NT2/D1 (cell line): ENCODE data around the gene ELL2.

ENCODE experiments used
- DNase-seq: peaks from one replicate; pipeline ENCODE4 v3.0.0-alpha.2; 2011; ENCODE audit warnings: low read depth, low spot score
- H3K27me3 ChIP-seq: 2 replicates; pipeline ENCODE4 v1.6.0; 2011; ENCODE audit warnings: mild to moderate bottlenecking; ENCODE audit not compliant: insufficient read length, insufficient read depth
- H3K36me3 ChIP-seq: 2 replicates; pipeline ENCODE4 v1.6.1; 2011; ENCODE audit warnings: mild to moderate bottlenecking, low read length, mixed read lengths; ENCODE audit not compliant: insufficient read depth, insufficient read length
- H3K4me1 ChIP-seq: 2 replicates; pipeline ENCODE4 v1.5.1; 2011; ENCODE audit not compliant: insufficient read depth, insufficient read length
- H3K4me3 ChIP-seq: 2 replicates; pipeline ENCODE4 v1.5.1; 2011; ENCODE audit warnings: low read depth; ENCODE audit not compliant: insufficient read length
- H3K9ac ChIP-seq: 2 replicates; pipeline ENCODE4 v1.6.0; 2011; ENCODE audit warnings: low read depth; ENCODE audit not compliant: insufficient read length
- H3K9me3 ChIP-seq: 2 replicates; pipeline ENCODE4 v1.5.1; 2011; ENCODE audit warnings: mild to moderate bottlenecking, low read length; ENCODE audit not compliant: insufficient read depth
- SUZ12 ChIP-seq: IDR thresholded peaks from 2 replicates; pipeline ENCODE4 v1.6.1; 2011; ENCODE audit not compliant: insufficient read length, insufficient read depth; ENCODE audit errors: extremely low read depth
- YY1 ChIP-seq: IDR thresholded peaks from 2 replicates; pipeline ENCODE4 v1.6.1; 2011; ENCODE audit not compliant: insufficient read length, insufficient read depth
- ZNF274 ChIP-seq: IDR thresholded peaks from 2 replicates; pipeline ENCODE4 v1.6.1; 2011; ENCODE audit warnings: mild to moderate bottlenecking, low read depth, low read length

ELL2 gene

DNA sequence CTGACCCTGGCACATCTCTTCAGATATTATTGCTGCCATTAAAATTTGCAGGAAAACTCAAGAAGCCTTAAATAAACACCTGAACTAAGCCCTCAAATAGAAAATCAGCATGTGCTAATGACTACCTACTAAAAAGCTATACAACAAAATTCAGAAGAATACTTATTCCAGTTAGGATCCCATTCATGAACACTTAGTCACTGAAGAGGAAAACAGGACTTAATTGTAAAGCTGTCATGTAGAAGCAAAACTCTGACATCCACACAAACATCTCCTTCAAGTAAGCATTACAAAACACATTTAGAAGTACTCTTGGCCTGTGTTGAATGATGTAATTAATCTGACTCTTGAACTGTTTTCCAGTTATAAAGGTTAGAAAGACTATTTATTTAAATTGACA lies 19.9 kb downstream of the ELL2 start:
- H3K27me3 ChIP-seq, result no peaks in the 10 kb centered on the region
- TF ChIP-seq YY1 (no peak), ZNF274 (no peak), SUZ12 (no peak)
- no peak overlapping the region for H3K4me3 ChIP-seq
- H3K9me3 ChIP-seq, result no peaks in the 10 kb centered on the region
- no peak for DNase-seq
- no peaks in the 10 kb centered on the region for H3K4me1 ChIP-seq
- no peak overlapping the region for H3K9ac ChIP-seq
- no peaks in the 10 kb centered on the region for H3K36me3 ChIP-seq

DNA sequence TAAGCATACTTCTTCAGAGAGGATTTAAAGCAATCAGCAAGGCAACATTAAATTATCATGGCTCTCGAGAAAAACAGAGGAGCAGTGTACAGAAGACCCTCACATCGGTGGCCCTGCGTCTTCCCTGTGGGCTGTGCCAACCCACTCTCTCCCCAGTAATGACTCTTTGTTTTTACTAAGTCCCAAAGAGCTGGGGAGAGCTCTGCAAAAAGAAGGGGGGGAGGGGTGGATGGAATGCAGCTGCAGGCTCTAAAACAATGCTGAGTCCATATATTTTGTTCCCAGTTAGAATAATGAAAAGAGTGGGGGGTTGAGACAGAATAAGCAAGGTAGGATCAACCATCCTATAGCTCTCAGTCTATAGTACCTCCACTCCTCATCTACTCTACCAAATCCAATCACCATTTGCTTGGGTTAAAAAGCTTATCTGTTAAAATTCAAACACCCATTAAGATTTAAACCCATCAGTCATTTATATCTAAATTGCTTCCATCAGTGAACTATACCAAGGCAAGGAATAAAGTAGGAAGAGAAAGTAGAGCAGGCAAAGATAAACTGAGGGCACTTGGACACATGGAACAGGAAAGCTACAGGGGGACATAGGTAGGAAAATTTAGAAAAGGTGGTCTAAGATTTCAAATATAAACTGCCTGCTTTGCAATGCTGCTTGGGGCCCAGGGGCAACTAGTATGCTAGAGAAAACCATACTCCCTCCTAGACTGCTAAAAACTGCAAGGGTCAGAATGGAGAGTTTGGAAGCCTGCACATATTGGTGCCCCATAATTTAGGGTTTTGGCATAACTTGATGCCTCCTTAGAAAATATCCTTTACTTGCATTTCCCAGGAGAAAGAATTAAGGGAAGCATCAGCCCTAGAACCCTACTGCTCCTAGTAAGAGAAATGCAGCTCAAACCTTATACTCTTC lies 20.6 kb downstream of the ELL2 start:
- Histone ChIP-seq H3K4me3 (no peak overlapping the region), H3K4me1 (no peaks in the 10 kb centered on the region), H3K36me3 (no peaks in the 10 kb centered on the region), H3K27me3 (no peaks in the 10 kb centered on the region), H3K9ac (no peak overlapping the region), H3K9me3 (no peaks in the 10 kb centered on the region)
- TF ChIP-seq SUZ12, result no peak
- no peak for TF ChIP-seq ZNF274
- TF ChIP-seq YY1, result no peak
- no peak for DNase-seq

DNA sequence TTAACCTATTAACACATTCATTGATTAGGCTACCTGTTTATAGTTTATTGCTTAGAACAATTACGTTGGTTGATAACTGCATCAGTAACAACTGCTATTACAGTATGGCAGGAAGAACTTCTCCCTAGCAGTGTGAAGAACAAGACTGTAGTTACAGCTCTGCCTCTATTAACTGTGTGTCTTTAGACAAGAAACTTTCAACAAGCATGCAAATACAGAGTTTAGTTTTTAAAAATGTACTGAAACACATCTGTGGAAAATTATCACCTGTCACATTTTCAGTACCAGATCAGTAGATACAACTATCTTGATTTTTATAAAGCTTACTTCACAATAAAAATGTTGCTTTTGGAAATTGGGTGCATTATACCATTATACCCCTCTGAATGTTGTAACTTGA lies 22.2 kb downstream of the ELL2 start:
- TF ChIP-seq SUZ12 (no peak), ZNF274 (no peak), YY1 (no peak)
- H3K9ac ChIP-seq, result no peak overlapping the region
- no peak for DNase-seq
- H3K36me3 ChIP-seq, result no peaks in the 10 kb centered on the region
- H3K4me1 ChIP-seq, result no peaks in the 10 kb centered on the region
- H3K9me3 ChIP-seq, result no peaks in the 10 kb centered on the region
- no peaks in the 10 kb centered on the region for H3K27me3 ChIP-seq
- no peak overlapping the region for H3K4me3 ChIP-seq

DNA sequence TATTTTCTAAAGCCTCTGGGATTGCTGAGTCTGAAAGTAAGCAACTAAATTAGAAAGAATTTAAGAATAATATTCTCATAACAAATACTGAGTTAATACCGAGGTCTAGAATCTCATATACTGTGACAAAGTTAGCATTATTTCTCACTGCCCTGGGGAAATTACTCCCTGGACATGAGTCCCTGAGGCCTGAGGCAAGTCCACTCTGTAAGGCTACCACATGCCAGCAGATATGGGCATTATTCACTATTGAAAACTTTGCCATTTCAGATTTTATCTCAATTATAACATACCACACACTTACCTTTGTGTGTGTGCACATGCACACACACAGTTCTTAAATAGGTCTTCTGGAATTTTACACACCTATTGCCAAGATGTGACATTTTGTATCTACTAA lies 22.9 kb downstream of the ELL2 start:
- Histone ChIP-seq H3K36me3 (no peaks in the 10 kb centered on the region), H3K4me1 (no peaks in the 10 kb centered on the region), H3K9me3 (no peaks in the 10 kb centered on the region), H3K9ac (no peak overlapping the region), H3K27me3 (no peaks in the 10 kb centered on the region), H3K4me3 (no peak overlapping the region)
- no peak for DNase-seq
- TF ChIP-seq YY1 (no peak), ZNF274 (no peak), SUZ12 (no peak)

DNA sequence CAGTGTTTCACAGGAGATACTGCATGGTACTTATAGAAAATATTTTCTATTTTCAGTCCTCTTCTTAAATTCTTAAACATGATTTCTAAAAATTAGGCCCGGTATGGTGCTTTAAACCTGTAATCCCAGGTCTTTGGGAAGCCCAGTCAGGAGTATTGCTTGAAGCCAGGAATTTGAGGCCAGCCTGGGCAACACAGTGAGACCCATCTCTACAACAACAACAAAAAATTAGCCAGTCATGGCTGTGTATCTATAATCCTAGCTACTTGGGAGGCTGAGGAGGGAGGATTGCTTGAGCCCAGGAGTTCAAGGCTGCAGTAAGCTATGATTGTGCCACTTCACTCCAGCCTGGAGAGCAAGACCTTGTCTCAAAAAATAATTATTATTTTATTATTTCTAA lies 23.3 kb downstream of the ELL2 start:
- no peaks in the 10 kb centered on the region for H3K4me1 ChIP-seq
- H3K36me3 ChIP-seq, result no peaks in the 10 kb centered on the region
- no peaks in the 10 kb centered on the region for H3K9me3 ChIP-seq
- DNase-seq, result no peak
- no peak overlapping the region for H3K4me3 ChIP-seq
- H3K27me3 ChIP-seq, result no peaks in the 10 kb centered on the region
- TF ChIP-seq ZNF274 (no peak), YY1 (no peak)
- H3K9ac ChIP-seq, result no peak overlapping the region

GRCh38 chr5:95937607-95938152 lies 24.0 kb downstream of the ELL2 start:
- TF ChIP-seq SUZ12, result no peak
- no peak for TF ChIP-seq ZNF274
- TF ChIP-seq YY1, result no peak
- H3K4me3 ChIP-seq, result no peak overlapping the region
- no peaks in the 10 kb centered on the region for H3K27me3 ChIP-seq
- no peaks in the 10 kb centered on the region for H3K4me1 ChIP-seq
- DNase-seq, result no peak
- no peak overlapping the region for H3K9ac ChIP-seq
- H3K36me3 ChIP-seq, result no peaks in the 10 kb centered on the region
- no peaks in the 10 kb centered on the region for H3K9me3 ChIP-seq

DNA sequence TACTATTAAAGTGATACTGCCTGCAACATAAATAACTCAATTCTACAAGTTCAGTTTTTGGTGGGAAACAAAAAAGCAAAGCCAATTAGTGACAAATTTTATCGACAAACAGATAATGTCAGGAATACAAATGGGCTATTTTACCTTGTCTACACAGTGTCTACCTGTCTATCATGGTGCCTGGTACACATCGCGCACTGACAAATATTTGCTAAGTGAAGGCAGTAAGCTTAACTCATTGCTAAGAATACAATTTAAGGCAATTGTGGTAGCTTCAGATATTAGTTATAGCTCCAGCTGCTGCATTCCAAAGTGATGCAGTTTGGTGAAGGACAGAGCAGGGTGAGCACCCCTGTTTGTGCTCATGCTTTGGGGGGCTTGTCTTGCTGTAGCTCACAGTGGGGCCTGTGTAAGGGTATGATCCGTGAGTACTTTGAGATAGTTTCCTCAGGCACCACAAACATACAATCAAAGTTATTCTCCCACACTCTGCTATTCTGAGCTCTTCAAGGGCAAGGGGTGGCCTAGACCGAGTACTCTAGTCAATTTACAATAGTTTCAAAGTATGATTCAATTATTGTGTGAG lies 24.7 kb downstream of the ELL2 start:
- Histone ChIP-seq H3K4me3 (no peak overlapping the region), H3K36me3 (no peaks in the 10 kb centered on the region), H3K4me1 (no peaks in the 10 kb centered on the region), H3K9me3 (no peaks in the 10 kb centered on the region), H3K9ac (no peak overlapping the region), H3K27me3 (no peaks in the 10 kb centered on the region)
- DNase-seq, result no peak
- no peak for TF ChIP-seq SUZ12
- no peak for TF ChIP-seq YY1
- TF ChIP-seq ZNF274, result no peak
